DMS114 treated with DMSO at 0.1 percent for 48 hours (cell line): ENCODE data around the gene ETV4.

Experiments
- DNase-seq: peaks from one replicate; lab custom pipeline; 2025; ENCODE audit not compliant: unreplicated experiment; lab: John Stamatoyannopoulos, UW

The ETV4 gene

DNA sequence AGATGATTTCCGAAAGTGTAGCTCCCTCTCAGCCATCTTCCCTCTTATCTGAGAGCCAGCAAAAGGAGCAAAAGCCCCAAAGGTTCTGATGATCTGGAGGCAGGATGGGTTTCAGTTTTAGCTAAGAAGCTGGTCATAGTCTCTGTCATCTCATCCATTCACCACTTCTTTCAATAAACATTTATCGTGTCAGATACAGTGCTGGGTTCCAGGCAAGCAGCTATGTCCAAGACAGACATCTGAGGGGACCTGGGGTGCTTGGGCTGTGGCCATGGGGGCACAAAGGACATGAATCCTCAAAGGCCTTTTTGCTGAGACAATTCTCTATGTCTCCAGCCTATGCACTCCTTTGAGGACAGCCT, 1.0 kb upstream of the ETV4 start:
- no peak for DNase-seq

- DNase-seq = no peak
These were observed 832 bp downstream of the ETV4 start for GRCh38 chr17:43545383-43545632.

GRCh38 chr17:43543771-43544575, 2.2 kb downstream of the ETV4 start:
- no peak for DNase-seq

- DNase-seq = no peak
These were observed 2.8 kb downstream of the ETV4 start for GRCh38 chr17:43543300-43543699.

DNA sequence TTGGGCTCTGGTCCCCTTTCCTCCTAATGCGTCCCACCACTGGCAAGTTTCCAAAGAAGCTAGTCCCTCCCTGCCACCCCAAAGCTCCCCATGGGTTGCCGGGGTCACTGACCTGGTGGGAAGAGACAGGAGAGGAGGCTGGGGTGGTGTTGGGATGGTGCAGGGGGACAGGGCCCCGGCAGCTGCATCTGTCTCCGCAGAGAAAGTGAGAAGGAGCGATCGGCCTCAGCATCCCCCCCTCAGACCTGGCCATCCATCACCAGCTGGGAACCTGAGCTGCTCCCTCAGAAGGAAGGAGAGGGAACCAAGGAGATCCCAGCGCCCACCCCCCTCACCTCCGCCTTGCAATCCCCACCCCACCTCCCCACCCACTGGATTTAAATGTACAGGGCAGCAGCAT, 3.3 kb downstream of the ETV4 start:
- no peak for DNase-seq

- DNase-seq = no peak
These were observed 5.1 kb downstream of the ETV4 start for GRCh38 chr17:43540821-43541674.

- DNase-seq = no peak
These were observed 9.7 kb downstream of the ETV4 start for GRCh38 chr17:43536236-43536992.

DNA sequence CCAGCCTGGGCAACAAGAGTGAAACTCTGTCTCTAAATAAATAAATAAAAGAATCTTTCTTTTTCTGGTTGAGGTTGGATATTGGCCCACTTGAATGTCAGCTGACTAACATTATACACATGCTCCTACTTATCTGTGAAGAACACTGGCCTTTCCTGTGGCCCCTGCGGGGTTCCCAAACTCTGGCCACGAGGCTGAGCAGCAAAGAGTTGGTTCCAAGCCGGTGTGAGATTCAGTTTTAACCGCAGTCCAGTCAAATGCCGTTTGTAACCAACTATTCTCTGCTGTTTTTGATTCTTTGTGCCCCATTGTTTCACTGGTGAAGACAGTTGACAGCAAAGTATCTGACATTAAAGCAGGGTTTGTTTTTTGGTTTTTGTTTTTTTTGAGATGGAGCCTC, 11.2 kb downstream of the ETV4 start:
- DNase-seq = no peak

DNA sequence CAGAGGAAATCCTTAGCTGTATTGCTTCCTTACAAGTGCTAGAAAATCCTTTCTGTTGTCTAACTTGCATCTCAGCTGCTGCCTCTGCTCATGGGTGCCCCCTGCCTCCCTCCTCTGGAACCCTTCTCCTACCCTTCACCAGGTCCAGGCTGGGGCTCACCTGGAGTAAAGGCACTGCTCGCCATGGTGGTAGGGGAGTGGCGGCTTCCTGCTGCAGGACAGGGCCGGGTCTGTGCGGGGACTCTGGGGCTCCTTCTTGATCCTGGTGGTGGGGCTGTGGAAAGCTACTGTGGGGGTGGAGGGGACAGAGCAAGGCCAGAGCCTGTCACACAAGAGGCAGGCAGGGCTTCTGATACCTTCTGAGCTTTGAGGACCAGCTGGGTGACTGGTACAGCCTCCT, 12.4 kb downstream of the ETV4 start:
- DNase-seq = no peak

DNA sequence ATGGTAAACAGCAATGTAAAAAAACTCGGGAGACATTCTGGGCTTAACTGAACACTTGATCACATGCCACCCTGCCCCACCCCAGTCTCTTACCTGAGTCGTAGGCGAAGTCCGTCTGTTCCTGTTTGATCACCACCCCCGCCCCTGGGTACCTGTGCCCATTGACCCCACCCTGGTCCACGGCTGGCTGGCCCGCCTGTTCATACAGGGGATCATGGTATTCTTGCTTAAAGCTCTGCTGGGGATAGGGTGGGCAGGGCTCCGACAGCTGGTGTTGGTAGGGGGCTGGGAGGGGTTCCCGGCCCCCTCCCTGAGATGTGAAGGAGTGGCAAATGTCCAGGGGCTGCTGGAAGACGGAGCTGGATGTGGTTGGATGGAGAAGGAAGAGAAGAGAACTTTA, 13.6 kb downstream of the ETV4 start:
- no peak for DNase-seq

GRCh38 chr17:43531955-43532354, 14.2 kb downstream of the ETV4 start:
- DNase-seq = no peak

GRCh38 chr17:43531082-43531378, 15.1 kb downstream of the ETV4 start:
- DNase-seq = no peak

DNA sequence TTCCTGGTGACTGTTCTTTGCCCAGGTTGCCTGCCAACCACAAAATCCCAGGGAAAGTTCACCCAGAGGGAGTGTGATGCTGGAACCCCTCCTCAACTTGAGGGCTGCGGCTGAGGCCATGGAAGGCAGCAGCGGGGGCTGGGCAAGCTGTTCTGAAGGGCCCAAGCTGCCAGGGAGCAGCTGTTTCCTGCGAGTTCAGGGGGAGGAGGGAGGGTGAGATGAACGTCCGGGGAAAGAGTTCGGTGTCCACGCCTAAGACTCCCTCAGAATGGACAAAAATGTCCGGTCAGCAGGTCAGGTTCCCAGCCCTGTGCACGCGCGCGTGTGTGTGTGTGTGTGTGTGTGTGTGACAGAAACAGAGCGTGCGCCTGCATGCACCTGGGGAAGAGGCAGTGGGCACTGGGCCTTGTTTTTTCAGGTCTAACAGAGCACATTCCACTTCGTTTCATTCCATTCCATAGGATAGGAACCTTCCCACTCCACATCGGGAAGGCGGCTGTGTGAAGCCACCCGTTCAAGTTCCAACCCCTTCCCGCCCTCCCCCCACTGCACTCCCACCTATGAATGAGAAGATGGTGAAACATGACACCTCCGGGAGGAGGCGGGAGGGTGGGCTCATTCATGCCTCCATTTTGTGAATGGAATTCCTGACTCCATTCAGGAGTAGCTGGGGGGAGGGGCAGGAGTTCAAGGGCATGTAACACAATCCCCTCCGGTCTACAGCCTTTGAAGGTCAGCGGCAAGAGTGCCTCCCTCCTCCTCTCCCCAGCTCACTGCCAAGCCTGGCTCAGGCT, 15.7 kb downstream of the ETV4 start:
- DNase-seq = no peak

DNA sequence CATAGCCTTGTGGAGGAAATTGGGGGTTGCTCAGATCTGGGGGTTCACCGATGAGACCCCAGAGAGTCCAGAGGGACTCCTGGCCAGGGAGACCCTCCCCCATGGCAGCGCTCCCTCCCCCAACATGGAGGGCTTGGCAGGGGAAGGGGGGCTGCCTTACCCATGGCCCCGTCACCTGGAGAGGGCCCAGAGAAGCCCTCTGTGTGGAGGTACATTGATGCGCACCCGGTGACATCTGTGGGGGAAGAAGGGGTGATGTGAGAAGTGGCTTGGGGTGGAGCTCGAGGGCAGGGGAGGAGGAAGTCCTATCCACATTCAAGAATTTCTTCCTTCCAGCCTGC, 16.2 kb downstream of the ETV4 start:
- no peak for DNase-seq

DNA sequence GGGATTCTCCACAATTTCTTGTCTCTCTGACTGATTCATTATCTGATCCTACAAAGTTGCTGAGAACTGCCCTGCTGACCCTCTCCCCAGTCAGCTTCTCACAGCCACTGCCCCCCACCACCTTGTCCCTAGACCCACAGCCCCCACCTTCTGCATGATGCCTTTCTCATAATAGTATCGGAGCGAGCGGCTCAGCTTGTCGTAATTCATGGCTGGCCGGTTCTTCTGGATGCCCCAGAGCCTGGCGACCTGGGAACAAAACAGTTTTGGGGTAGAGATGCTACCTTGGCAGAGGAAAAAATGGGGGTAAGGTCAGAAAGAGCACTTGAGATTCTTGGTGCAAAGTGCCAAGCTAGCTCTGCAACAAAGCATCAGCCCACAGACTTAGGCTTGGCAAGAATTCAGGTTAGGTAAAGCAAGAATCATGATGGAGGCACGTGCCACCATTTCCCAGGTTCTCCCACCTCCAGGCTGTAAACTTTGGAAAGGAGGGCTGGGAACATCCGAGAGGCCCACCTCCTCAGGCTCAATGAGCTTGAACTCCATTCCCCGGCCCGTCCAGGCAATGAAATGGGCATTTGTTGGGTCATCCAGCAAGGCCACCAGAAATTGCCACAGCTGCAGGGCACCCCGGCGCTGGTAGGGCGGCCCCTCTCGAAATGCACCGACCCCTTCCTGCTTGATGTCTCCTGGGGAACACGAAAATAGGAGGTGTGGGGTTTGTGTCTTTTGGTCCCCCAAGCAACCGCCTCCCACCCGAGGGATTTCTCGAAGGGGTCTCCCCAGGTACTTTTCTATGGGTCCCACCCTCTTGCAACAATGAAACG, 16.9 kb downstream of the ETV4 start:
- no peak for DNase-seq

DNA sequence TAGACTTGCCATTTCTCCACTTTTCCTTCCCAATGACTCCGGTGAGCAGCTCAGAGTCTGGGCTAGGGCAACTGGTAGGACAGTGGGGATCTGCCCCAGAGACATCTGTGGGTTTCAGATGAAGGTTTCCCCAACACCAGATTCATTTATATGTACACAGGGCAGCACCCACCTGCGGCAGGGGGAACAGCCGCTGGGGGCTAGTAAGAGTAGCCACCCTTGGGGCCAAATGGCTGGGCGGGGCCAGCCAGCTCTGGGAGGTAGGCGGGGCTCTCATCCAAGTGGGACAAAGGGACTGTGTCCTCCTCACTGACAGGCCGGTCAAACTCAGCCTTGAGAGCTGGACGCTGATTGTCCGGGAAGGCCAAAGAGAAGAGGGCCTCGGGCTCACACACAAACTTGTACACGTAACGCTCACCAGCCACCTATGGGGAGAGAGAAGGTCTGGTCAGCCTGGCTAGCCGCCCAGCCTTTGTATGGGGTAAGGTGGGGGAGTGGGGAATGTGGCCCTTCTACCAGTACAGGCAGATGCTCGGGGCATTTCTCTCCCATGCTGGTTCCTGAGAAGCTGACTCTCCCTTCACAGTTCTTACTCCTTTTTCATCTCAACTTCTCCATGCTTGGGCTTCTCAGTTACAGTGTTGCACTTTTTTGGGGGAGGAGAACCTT, 17.7 kb downstream of the ETV4 start:
- DNase-seq = no peak

DNA sequence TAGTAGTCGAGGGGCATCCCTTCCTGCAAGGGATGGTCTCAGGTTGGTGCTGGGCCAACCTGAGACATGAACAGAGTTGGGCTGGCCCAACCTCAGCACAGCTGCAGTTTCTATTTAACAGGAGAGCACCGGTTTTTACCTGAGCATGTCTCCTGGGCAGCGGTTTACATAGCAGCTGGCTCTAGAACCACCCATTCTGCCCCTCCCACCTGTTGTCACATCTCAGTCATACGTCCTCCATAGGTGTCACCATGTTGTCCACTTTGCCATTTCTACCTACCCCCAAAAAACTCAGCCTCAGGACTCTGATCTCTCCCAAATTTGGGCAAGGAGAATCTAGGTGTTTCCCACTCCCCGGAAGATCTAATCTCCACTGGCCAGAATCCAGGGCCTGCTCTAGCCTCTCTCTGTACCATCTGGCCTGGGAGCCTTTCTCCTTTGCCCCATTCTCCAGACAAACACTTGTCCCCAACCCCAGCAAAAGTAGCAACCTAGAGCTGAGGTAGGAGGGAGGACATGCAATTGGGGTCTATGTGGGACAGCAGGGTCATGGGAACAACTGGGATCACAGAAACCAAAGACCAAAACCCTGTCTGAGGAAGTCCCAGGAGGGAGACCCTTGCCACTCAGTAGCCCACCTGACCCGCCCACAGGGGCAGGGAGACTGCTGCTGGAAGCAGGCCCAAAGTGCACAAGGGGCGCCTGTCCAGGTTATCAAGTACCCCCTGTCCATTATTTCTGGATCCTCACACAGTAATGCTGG, 19.1 kb downstream of the ETV4 start:
- no peak for DNase-seq

DNA sequence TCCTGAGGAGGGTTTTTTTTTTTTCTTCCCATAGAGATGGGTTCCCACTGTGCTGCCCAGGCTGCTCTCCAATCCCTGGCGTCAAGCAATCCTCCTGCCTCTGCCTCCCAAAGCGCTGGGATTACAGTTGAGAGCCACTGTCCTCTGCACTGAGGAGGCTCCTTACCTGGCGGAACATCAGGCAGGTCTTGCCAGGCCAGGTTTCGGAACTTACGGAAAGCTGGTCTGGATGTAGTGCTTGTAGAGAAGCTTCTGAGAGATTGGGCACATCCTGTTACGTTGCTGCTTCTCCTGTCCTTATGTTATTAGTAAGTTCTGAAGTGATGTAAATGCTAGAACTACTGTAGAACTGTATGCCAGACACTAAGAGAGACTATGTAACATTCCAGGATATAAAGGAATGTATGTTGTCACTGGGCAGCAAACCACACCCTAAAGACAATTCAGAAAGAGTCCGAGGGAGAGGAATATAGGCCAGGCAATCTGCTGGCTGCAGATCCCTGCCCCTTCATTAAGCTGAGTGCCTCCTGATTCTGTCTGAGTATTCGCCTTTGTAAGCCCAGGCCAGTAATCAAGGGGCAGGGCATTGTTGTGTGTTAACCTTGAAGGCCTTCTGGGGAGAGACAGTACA, 21.1 kb downstream of the ETV4 start:
- DNase-seq = no peak

- DNase-seq = no peak
These were observed 24.8 kb downstream of the ETV4 start for GRCh38 chr17:43521389-43521788.
